WTC11 (cell line): ENCODE data around the gene ANXA11.

Source experiments
- CBFB ChIP-seq: sonication (generic); formaldehyde crosslinking; IDR thresholded peaks from 2 replicates; pipeline ENCODE4 v1.8.1; 2022; ENCODE audit warnings: mild to moderate bottlenecking, low read depth, missing genetic modification reagents
- CREB1 ChIP-seq: sonication (generic); formaldehyde crosslinking; IDR thresholded peaks from 2 replicates; pipeline ENCODE4 v1.8.0; 2023; ENCODE audit warnings: mild to moderate bottlenecking, missing genetic modification reagents
- CREM ChIP-seq: sonication (generic); formaldehyde crosslinking; IDR thresholded peaks from 2 replicates; pipeline ENCODE4 v1.8.1; 2022; ENCODE audit warnings: mild to moderate bottlenecking, missing genetic modification reagents, moderate library complexity
- ELF4 ChIP-seq: sonication (generic); formaldehyde crosslinking; IDR thresholded peaks from 2 replicates; pipeline ENCODE4 v1.8.1; 2022; ENCODE audit warnings: low read depth, mild to moderate bottlenecking, moderate library complexity, missing genetic modification reagents
- ESRRA ChIP-seq: sonication (generic); formaldehyde crosslinking; IDR thresholded peaks from 2 replicates; pipeline ENCODE4 v1.8.1; 2022; ENCODE audit warnings: mild to moderate bottlenecking, missing genetic modification reagents, borderline replicate concordance
- GRHL2 ChIP-seq: fragments of 250-450 bp; sonication (Bioruptor Pico); IDR thresholded peaks from 2 replicates; pipeline ENCODE4 v1.8.0; 2022; ENCODE audit warnings: mild to moderate bottlenecking, moderate library complexity; ENCODE audit not compliant: insufficient replicate concordance, severe bottlenecking
- NR2C2 ChIP-seq: sonication (generic); formaldehyde crosslinking; IDR thresholded peaks from 2 replicates; pipeline ENCODE4 v1.8.0; 2022; ENCODE audit warnings: mild to moderate bottlenecking, missing genetic modification reagents
- NR3C1 ChIP-seq: sonication (generic); formaldehyde crosslinking; conservative IDR thresholded peaks from 2 replicates; pipeline ENCODE4 v1.8.1; 2023; ENCODE audit warnings: low read depth, mild to moderate bottlenecking, missing genetic modification reagents
- SMAD4 ChIP-seq: sonication (generic); formaldehyde crosslinking; IDR thresholded peaks from 2 replicates; pipeline ENCODE4 v1.8.0; 2022; ENCODE audit warnings: mild to moderate bottlenecking, missing genetic modification reagents
- TEAD4 ChIP-seq: sonication (generic); formaldehyde crosslinking; IDR thresholded peaks from 2 replicates; pipeline ENCODE4 v1.8.0; 2022; ENCODE audit warnings: mild to moderate bottlenecking, missing genetic modification reagents
- TF ChIP-seq, protein P1 (sequence below): fragments of 200-600 bp; IDR thresholded peaks from 2 replicates; pipeline ENCODE4 v1.8.0; 2022; ENCODE audit warnings: antibody characterized with exemption
- TF ChIP-seq, protein P2 (sequence below): sonication (generic); formaldehyde crosslinking; IDR thresholded peaks from 2 replicates; pipeline ENCODE4 v1.8.0; 2022; ENCODE audit warnings: mild to moderate bottlenecking, missing genetic modification reagents
- TF ChIP-seq, protein P3 (sequence below): sonication (generic); formaldehyde crosslinking; IDR thresholded peaks from 2 replicates; pipeline ENCODE4 v1.8.1; 2023; ENCODE audit warnings: mild to moderate bottlenecking, missing genetic modification reagents, moderate library complexity
- TF ChIP-seq, protein P4 (sequence below): sonication (generic); formaldehyde crosslinking; IDR thresholded peaks from 2 replicates; pipeline ENCODE4 v1.8.0; 2022; ENCODE audit warnings: missing genetic modification reagents

DNA sequence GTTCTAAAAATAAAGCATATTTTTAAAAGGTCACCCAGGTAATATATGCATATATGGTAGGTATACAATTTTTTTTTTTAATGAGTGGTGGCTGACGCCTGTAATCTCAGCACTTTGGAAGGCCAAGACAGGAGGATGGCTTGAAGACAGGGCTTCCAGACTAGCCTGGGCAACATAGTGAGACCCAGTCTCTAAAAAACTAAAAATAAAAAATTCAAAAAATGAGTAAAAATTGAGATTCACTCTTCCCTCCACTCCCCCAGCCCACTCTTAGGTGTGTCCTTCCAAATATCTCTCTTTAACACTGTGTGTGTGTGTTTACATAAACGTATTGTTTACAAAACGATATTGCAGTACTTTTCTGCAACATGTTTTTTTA, 929 bp upstream of the ANXA11 start:
- TF ChIP-seq ELF4, result no peak
- TF ChIP-seq, protein P1, sequence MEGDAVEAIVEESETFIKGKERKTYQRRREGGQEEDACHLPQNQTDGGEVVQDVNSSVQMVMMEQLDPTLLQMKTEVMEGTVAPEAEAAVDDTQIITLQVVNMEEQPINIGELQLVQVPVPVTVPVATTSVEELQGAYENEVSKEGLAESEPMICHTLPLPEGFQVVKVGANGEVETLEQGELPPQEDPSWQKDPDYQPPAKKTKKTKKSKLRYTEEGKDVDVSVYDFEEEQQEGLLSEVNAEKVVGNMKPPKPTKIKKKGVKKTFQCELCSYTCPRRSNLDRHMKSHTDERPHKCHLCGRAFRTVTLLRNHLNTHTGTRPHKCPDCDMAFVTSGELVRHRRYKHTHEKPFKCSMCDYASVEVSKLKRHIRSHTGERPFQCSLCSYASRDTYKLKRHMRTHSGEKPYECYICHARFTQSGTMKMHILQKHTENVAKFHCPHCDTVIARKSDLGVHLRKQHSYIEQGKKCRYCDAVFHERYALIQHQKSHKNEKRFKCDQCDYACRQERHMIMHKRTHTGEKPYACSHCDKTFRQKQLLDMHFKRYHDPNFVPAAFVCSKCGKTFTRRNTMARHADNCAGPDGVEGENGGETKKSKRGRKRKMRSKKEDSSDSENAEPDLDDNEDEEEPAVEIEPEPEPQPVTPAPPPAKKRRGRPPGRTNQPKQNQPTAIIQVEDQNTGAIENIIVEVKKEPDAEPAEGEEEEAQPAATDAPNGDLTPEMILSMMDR, result no peak
- TF ChIP-seq TEAD4 (CRISPR knock-in tag), result no peak
- TF ChIP-seq, protein P2, sequence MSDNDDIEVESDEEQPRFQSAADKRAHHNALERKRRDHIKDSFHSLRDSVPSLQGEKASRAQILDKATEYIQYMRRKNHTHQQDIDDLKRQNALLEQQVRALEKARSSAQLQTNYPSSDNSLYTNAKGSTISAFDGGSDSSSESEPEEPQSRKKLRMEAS (CRISPR knock-in tag), result no peak
- no peak for TF ChIP-seq GRHL2 (CRISPR knock-in tag)
- TF ChIP-seq CREB1 (CRISPR knock-in tag), result no peak
- no peak for TF ChIP-seq ESRRA (CRISPR knock-in tag)
- TF ChIP-seq, protein P3, sequence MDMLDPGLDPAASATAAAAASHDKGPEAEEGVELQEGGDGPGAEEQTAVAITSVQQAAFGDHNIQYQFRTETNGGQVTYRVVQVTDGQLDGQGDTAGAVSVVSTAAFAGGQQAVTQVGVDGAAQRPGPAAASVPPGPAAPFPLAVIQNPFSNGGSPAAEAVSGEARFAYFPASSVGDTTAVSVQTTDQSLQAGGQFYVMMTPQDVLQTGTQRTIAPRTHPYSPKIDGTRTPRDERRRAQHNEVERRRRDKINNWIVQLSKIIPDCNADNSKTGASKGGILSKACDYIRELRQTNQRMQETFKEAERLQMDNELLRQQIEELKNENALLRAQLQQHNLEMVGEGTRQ (CRISPR knock-in tag), result no peak
- no peak for TF ChIP-seq SMAD4 (CRISPR knock-in tag)
- no peak for TF ChIP-seq NR2C2 (CRISPR knock-in tag)
- no peak for TF ChIP-seq NR3C1
- TF ChIP-seq CREM (CRISPR knock-in tag), result no peak
- TF ChIP-seq, protein P4, sequence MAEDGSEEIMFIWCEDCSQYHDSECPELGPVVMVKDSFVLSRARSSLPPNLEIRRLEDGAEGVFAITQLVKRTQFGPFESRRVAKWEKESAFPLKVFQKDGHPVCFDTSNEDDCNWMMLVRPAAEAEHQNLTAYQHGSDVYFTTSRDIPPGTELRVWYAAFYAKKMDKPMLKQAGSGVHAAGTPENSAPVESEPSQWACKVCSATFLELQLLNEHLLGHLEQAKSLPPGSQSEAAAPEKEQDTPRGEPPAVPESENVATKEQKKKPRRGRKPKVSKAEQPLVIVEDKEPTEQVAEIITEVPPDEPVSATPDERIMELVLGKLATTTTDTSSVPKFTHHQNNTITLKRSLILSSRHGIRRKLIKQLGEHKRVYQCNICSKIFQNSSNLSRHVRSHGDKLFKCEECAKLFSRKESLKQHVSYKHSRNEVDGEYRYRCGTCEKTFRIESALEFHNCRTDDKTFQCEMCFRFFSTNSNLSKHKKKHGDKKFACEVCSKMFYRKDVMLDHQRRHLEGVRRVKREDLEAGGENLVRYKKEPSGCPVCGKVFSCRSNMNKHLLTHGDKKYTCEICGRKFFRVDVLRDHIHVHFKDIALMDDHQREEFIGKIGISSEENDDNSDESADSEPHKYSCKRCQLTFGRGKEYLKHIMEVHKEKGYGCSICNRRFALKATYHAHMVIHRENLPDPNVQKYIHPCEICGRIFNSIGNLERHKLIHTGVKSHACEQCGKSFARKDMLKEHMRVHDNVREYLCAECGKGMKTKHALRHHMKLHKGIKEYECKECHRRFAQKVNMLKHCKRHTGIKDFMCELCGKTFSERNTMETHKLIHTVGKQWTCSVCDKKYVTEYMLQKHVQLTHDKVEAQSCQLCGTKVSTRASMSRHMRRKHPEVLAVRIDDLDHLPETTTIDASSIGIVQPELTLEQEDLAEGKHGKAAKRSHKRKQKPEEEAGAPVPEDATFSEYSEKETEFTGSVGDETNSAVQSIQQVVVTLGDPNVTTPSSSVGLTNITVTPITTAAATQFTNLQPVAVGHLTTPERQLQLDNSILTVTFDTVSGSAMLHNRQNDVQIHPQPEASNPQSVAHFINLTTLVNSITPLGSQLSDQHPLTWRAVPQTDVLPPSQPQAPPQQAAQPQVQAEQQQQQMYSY, result no peak
- no peak for TF ChIP-seq CBFB
